HCT116 (cell line): Measurements from ENCODE around the gene FIBCD1. TPM values are rescaled to one million over a fixed set of nuclear protein-coding genes. Genes with fewer than 3 reads are reported as not detected.

Experiments used
- ATAC-seq: fragments of 200-7000 bp; cut with Tn5 transposase; 2 replicates; pipeline ENCODE4 v1.9.1; 2020; ENCODE audit warnings: mild to moderate bottlenecking, moderate library complexity
- BruUV-seq: library from RNA; stranded (reverse); fragments of 400-500 nt; replicated peaks from 2 replicates; lab custom pipeline; 2021; lab: Mats Ljungman, UMichigan
- CTCF ChIA-PET: fragments of 300-600 bp; sonication (Branson Sonifier 250); formaldehyde crosslinking; loops from one replicate; lab custom pipeline; 2021; ENCODE audit warnings: antibody characterized with exemption; lab: Charles Lee
- POLR2A ChIA-PET: fragments of 300-600, 350-600 bp; sonication (Branson Sonifier 250); formaldehyde crosslinking; loops from one replicate; lab custom pipeline; 2021; ENCODE audit warnings: antibody characterized with exemption; lab: Charles Lee
- RAD21 ChIA-PET, 2 experiments: fragments of 300-600 bp; sonication (Branson Sonifier 250); formaldehyde crosslinking; loops; one replicate each; lab custom pipeline; 2023; ENCODE audit warnings: low total read pairs in 2 of 2; ENCODE audit not compliant: uncharacterized antibody in 2 of 2, unreplicated experiment in 2 of 2, low non-redundant PET in 1 of 2; lab: Charles Lee
- DNase-seq: peaks from one replicate; pipeline ENCODE4 v3.0.0-alpha.2; 2010; ENCODE audit warnings: low read depth, low spot score
- H2AFZ ChIP-seq: fragments of 200-600 bp; shearing (Covaris generic), sonication (generic); 2 replicates; pipeline ENCODE4 v1.6.1; 2017; ENCODE audit warnings: low read depth, mixed run types, mixed read lengths, antibody characterized with exemption, low read length; ENCODE audit not compliant: poor library complexity, severe bottlenecking
- H3K27ac ChIP-seq: 2 replicates; pipeline ENCODE4 v1.5.1; 2012; ENCODE audit warnings: low read depth, low read length
- H3K27me3 ChIP-seq: fragments of 200-600 bp; sonication (generic); 2 replicates; pipeline ENCODE4 v1.6.1; 2016; ENCODE audit warnings: mixed run types, low read length, mixed read lengths; ENCODE audit not compliant: insufficient read depth
- H3K36me3 ChIP-seq, 2 experiments: fragments of 200-500 bp in 1 of 2; fragments of 200-600 bp in 1 of 2; sonication (Bioruptor generic) in 1 of 2; sonication (generic) in 1 of 2; 2 replicates each; pipeline versions ENCODE4 v1.5.1 to v1.6.1; 2014 to 2016; ENCODE audit warnings: low read length in 2 of 2, inconsistent platforms in 1 of 2, mixed read lengths in 1 of 2, mixed run types in 1 of 2; ENCODE audit not compliant: insufficient read depth in 2 of 2, control insufficient read depth in 1 of 2
- H3K4me1 ChIP-seq, 2 experiments: fragments of 200-600 bp in 1 of 2; sonication (generic) in 1 of 2; 2 replicates each; pipeline versions ENCODE4 v1.5.1 to v1.6.1; 2012 to 2017; ENCODE audit warnings: low read length in 2 of 2, inconsistent platforms in 1 of 2, mild to moderate bottlenecking in 1 of 2, mixed read lengths in 1 of 2, mixed run types in 1 of 2, moderate library complexity in 1 of 2; ENCODE audit not compliant: insufficient read depth in 2 of 2, control insufficient read depth in 1 of 2
- H3K4me2 ChIP-seq: fragments of 200-600 bp; sonication (generic); 2 replicates; pipeline ENCODE4 v1.6.1; 2017; ENCODE audit warnings: mixed run types, low read length, mixed read lengths
- H3K4me3 ChIP-seq, 2 experiments: fragments of 200-600 bp in 1 of 2; sonication (generic) in 1 of 2; replicated peaks in 1 of 2; 2 replicates each; pipeline ENCODE4 v1.5.1; 2011 to 2016; ENCODE audit warnings: low read length in 2 of 2, control low read depth in 1 of 2, low read depth in 1 of 2, mild to moderate bottlenecking in 1 of 2, mixed read lengths in 1 of 2, mixed run types in 1 of 2
- H3K79me2 ChIP-seq: fragments of 200-600 bp; sonication (generic); 2 replicates; pipeline ENCODE4 v1.6.1; 2017; ENCODE audit warnings: mild to moderate bottlenecking, mixed run types, low read length, moderate library complexity, mixed read lengths; ENCODE audit not compliant: insufficient read depth
- H3K9ac ChIP-seq: fragments of 200-600 bp; sonication (generic); 2 replicates; pipeline ENCODE4 v1.6.1; 2016; ENCODE audit warnings: low read length, mixed read lengths
- H3K9me2 ChIP-seq: fragments of 200-600 bp; sonication (generic), shearing (Covaris generic); 2 replicates; pipeline ENCODE4 v1.6.1; 2017; ENCODE audit warnings: mixed run types, mild to moderate bottlenecking, moderate library complexity; ENCODE audit not compliant: insufficient read depth
- H3K9me3 ChIP-seq, 2 experiments: fragments of 200-500 bp in 1 of 2; fragments of 200-600 bp in 1 of 2; sonication (Bioruptor generic) in 1 of 2; sonication (generic) in 1 of 2; 2 replicates each; pipeline ENCODE4 v1.6.1; 2014 to 2017; ENCODE audit warnings: low read length in 2 of 2, mixed read lengths in 2 of 2, inconsistent platforms in 1 of 2, low read depth in 1 of 2, mild to moderate bottlenecking in 1 of 2, mixed run types in 1 of 2, moderate library complexity in 1 of 2; ENCODE audit not compliant: control insufficient read depth in 1 of 2, insufficient read depth in 1 of 2
- H4K20me1 ChIP-seq: fragments of 200-600 bp; sonication (generic), shearing (Covaris generic); 2 replicates; pipeline ENCODE4 v1.6.1; 2017; ENCODE audit warnings: mixed run types, mild to moderate bottlenecking, moderate library complexity; ENCODE audit not compliant: insufficient read depth
- ATF3 ChIP-seq: IDR thresholded peaks from 2 replicates; pipeline ENCODE4 v1.6.1; 2012
- CEBPB ChIP-seq: IDR thresholded peaks from 2 replicates; pipeline ENCODE4 v1.6.1; 2012; ENCODE audit warnings: low read depth
- CTCF ChIP-seq, 3 experiments: fragments of 200-600 bp in 1 of 3; sonication (generic) in 1 of 3; IDR thresholded peaks in 2 of 3; conservative IDR thresholded peaks in 1 of 3; 2 replicates each; pipeline ENCODE4 v1.5.1; 2012 to 2017; ENCODE audit warnings: low read depth in 2 of 3, low read length in 2 of 3, antibody characterized with exemption in 1 of 3, borderline replicate concordance in 1 of 3, control low read depth in 1 of 3, mild to moderate bottlenecking in 1 of 3, mixed read lengths in 1 of 3, mixed run types in 1 of 3, moderate library complexity in 1 of 3; ENCODE audit not compliant: insufficient read depth in 1 of 3
- EGR1 ChIP-seq: IDR thresholded peaks from 2 replicates; pipeline ENCODE4 v1.6.1; 2012; ENCODE audit warnings: low read depth
- ELF1 ChIP-seq: IDR thresholded peaks from 2 replicates; pipeline ENCODE4 v1.6.1; 2012; ENCODE audit warnings: low read depth, borderline replicate concordance
- FOSL1 ChIP-seq: IDR thresholded peaks from 2 replicates; pipeline ENCODE4 v1.6.1; 2012; ENCODE audit warnings: low read depth
- JUND ChIP-seq: IDR thresholded peaks from 2 replicates; pipeline ENCODE4 v1.6.1; 2012
- MAX ChIP-seq: IDR thresholded peaks from 2 replicates; pipeline ENCODE4 v1.6.1; 2012
- POLR2A ChIP-seq: IDR thresholded peaks from 2 replicates; pipeline ENCODE4 v1.7.0; 2011; ENCODE audit warnings: borderline replicate concordance; ENCODE audit not compliant: insufficient read depth, insufficient read length; ENCODE audit errors: extremely low read depth
- POLR2AphosphoS5 ChIP-seq: IDR thresholded peaks from 2 replicates; pipeline ENCODE4 v1.6.1; 2011; ENCODE audit warnings: mild to moderate bottlenecking, low read depth, low read length, moderate library complexity
- RAD21 ChIP-seq: IDR thresholded peaks from 2 replicates; pipeline ENCODE4 v1.6.1; 2012; ENCODE audit warnings: low read depth, mild to moderate bottlenecking
- SRF ChIP-seq: IDR thresholded peaks from 2 replicates; pipeline ENCODE4 v1.6.1; 2012; ENCODE audit warnings: low read depth
- TCF7L2 ChIP-seq: IDR thresholded peaks from 2 replicates; pipeline ENCODE4 v1.7.0; 2011; ENCODE audit warnings: borderline replicate concordance, inconsistent platforms; ENCODE audit not compliant: insufficient read depth, insufficient read length; ENCODE audit errors: extremely low read depth
- YY1 ChIP-seq: IDR thresholded peaks from 2 replicates; pipeline ENCODE4 v1.6.1; 2011; ENCODE audit warnings: low read length, low read depth, moderate library complexity, mild to moderate bottlenecking; ENCODE audit not compliant: insufficient replicate concordance; ENCODE audit errors: extremely low read depth
- ZBTB33 ChIP-seq: IDR thresholded peaks from 2 replicates; pipeline ENCODE4 v1.6.1; 2011; ENCODE audit warnings: mild to moderate bottlenecking, low read length, moderate library complexity; ENCODE audit not compliant: insufficient replicate concordance; ENCODE audit errors: extremely low read depth
- ZNF274 ChIP-seq: fragments of 200-500 bp; sonication (Bioruptor generic); IDR thresholded peaks from 2 replicates; pipeline ENCODE4 v1.6.1; 2014; ENCODE audit warnings: mild to moderate bottlenecking, low read depth, low read length, inconsistent platforms
- intact Hi-C: fragments of 100-400 bp; cut with micrococcal nuclease; formaldehyde crosslinking; loops from 2 replicates; pipeline ENCODE4 v1.10.0; 2022
- total RNA-seq: library from RNA; stranded (reverse); gene quantifications from one replicate; pipeline ENCODE4 v1.2.1, GENCODE V29; 2021; ENCODE audit not compliant: unreplicated experiment

FIBCD1 gene
- total RNA-seq, 1 experiment from 2014 or later: 26.1 TPM

GRCh38 chr9:130873966-130874365, 65.1 kb downstream of the FIBCD1 start:
- Histone ChIP-seq H3K4me2 (no peak overlapping the region), H2AFZ (no peak overlapping the region), H3K36me3 (peaks cover 25 to 38% of the 10 kb centered on the region in 2 experiments; a peak in 3 of 4 replicates), H3K9me3 (no peaks in the 10 kb centered on the region), H3K4me1 (no peaks in the 10 kb centered on the region), H3K9ac (no peak overlapping the region), H3K27me3 (no peaks in the 10 kb centered on the region), H4K20me1 (no peaks in the 10 kb centered on the region; the same call in 1 of the 2 replicates), H3K27ac (no peak overlapping the region), H3K9me2 (no peaks in the 10 kb centered on the region), H3K4me3 (no peak overlapping the region), H3K79me2 (peaks cover 13% of the 10 kb centered on the region; the same call in 1 of the 2 replicates)
- intact Hi-C loops: no loop called here
- no peak for TF ChIP-seq EGR1
- TF ChIP-seq POLR2A: no peak
- no peak for TF ChIP-seq FOSL1
- TF ChIP-seq POLR2AphosphoS5: no peak
- POLR2A ChIA-PET: no interaction called here
- no TSS peak for BruUV-seq
- DNase-seq: no peak
- RAD21 ChIA-PET: no interaction called here
- no peak for ATAC-seq
- CTCF ChIA-PET: interaction anchor here (0.5 kb wide), 1 partner anchor 89 kb away, joined by 3 read pairs; no protein-coding TSS in a partner anchor

- Histone ChIP-seq H3K9me2 (no peaks in the 10 kb centered on the region), H3K4me2 (no peak overlapping the region), H3K4me3 (no peak overlapping the region), H3K36me3 (peaks cover 22 to 35% of the 10 kb centered on the region in 2 experiments; a peak in 3 of 4 replicates), H3K27me3 (no peaks in the 10 kb centered on the region), H3K79me2 (peaks cover 20% of the 10 kb centered on the region; the same call in 1 of the 2 replicates), H3K9ac (no peak overlapping the region), H2AFZ (no peak overlapping the region), H3K27ac (no peak overlapping the region), H4K20me1 (no peaks in the 10 kb centered on the region; the same call in 1 of the 2 replicates), H3K4me1 (no peaks in the 10 kb centered on the region), H3K9me3 (no peaks in the 10 kb centered on the region)
- POLR2A ChIA-PET: no interaction called here
- DNase-seq (no peak), ATAC-seq (no peak)
- BruUV-seq: no TSS peak
- CTCF ChIA-PET: no interaction called here
- RAD21 ChIA-PET: no interaction called here
- intact Hi-C loops: no loop called here
- TF ChIP-seq ZBTB33: no peak
- TF ChIP-seq YY1: no peak
- TF ChIP-seq POLR2AphosphoS5: no peak
- no peak for TF ChIP-seq EGR1
- no peak for TF ChIP-seq CTCF (IDR thresholded peaks at IDR 0.05 in 2 of 3, conservative IDR thresholded peaks at IDR 0.05 in 1 of 3; ENCODE audit: borderline replicate concordance in 1 of 3, insufficient read depth in 1 of 3, low read depth in 2 of 3, low read length in 2 of 3)
- TF ChIP-seq SRF: no peak
- TF ChIP-seq ATF3: no peak
- TF ChIP-seq RAD21: no peak
- TF ChIP-seq TCF7L2: no peak
- no peak for TF ChIP-seq CEBPB
- no peak for TF ChIP-seq ZNF274
- TF ChIP-seq JUND: no peak
- TF ChIP-seq ELF1: no peak
- no peak for TF ChIP-seq MAX
Measured at GRCh38 chr9:130872912-130873503, 66.0 kb downstream of the FIBCD1 start.
